ENCODE measurements around the gene EFNA5. TPM values are rescaled to one million over a fixed set of nuclear protein-coding genes. Genes with fewer than 3 reads are reported as not detected.

Gene EFNA5
- total and polyA plus RNA-seq, 10 of the 15 experiments (the other 5 are each of a cell fraction or from before 2014, with no cell fraction given) = 0.19 to 12.6 (median 3.9) TPM

- no peak overlapping the region for H3K27ac ChIP-seq (ENCODE audit: control insufficient read depth, insufficient read depth)
- no peak overlapping the region for H3K9ac ChIP-seq (ENCODE audit: control insufficient read depth, insufficient read depth, low read length)
- no peak for ATAC-seq
- H3K79me2 ChIP-seq (ENCODE audit: control insufficient read depth, insufficient read depth, low read length) = peaks cover 20% of the 10 kb centered on the region
- no peaks in the 10 kb centered on the region for H4K20me1 ChIP-seq (ENCODE audit: control insufficient read depth, insufficient read depth)
- ChIA-PET CTCF (no interaction called here), RAD21 (ENCODE audit: unreplicated experiment) (interaction anchor here (0.6 to 1.3 kb wide), 3 partner anchors 11 to 39 kb away, joined by 3 to 4 read pairs (median 4); no protein-coding TSS in a partner anchor), POLR2A (no interaction called here), SMC1A (ENCODE audit: uncharacterized antibody, unreplicated experiment) (interaction anchor here (1.4 to 1.5 kb wide), 2 partner anchors 23 to 56 kb away, joined by 4 to 5 read pairs; no protein-coding TSS in a partner anchor)
- no peak overlapping the region for H2AFZ ChIP-seq (ENCODE audit: control insufficient read depth, low read depth, low read length)
- H3K4me3 ChIP-seq = no peak overlapping the region
- no peak for DNase-seq (ENCODE audit: low read depth, low spot score)
- in situ Hi-C loops (cut with MboI) = no loop called here
- H3K4me1 ChIP-seq (ENCODE audit: control insufficient read depth, insufficient read depth, low read length) = peaks cover 10% of the 10 kb centered on the region
- no TSS peak for BruUV-seq (replicated peaks)
- no peak for FAIRE-seq
- H3K27me3 ChIP-seq (replicated peaks in 1 of 2; ENCODE audit: control insufficient read depth in 2 of 2, insufficient read depth in 2 of 2, low read length in 1 of 2) = no peaks in the 10 kb centered on the region
- H3K36me3 ChIP-seq (ENCODE audit: control insufficient read depth in 2 of 2, insufficient read depth in 2 of 2, low read length in 1 of 2) = no peaks in the 10 kb centered on the region
- intact Hi-C loops (cut with micrococcal nuclease; ENCODE audit: unreplicated experiment) = no loop called here
- no peaks in the 10 kb centered on the region for H3K9me3 ChIP-seq (replicated peaks; ENCODE audit: control insufficient read depth, insufficient read depth, low read length)
- H3K4me2 ChIP-seq (ENCODE audit: control insufficient read depth, insufficient read depth) = no peak overlapping the region
- WGBS (ENCODE audit: insufficient coverage, insufficient replicate concordance, low lambda C conversion rate, missing lambda C conversion rate) = 73% methylated on average over 7 of the region's 7 CpGs
- no peak for TF ChIP-seq STAT1 (conservative IDR thresholded peaks at IDR 0.05)
- TF ChIP-seq ZNF24 (IDR thresholded peaks at IDR 0.05) = no peak
- no peak for TF ChIP-seq NKRF (conservative IDR thresholded peaks at IDR 0.05)
- TF ChIP-seq IKZF1 (conservative IDR thresholded peaks at IDR 0.05) = no peak
- no peak for TF ChIP-seq ASH2L (IDR thresholded peaks at IDR 0.05; ENCODE audit: borderline replicate concordance, low read depth)
- TF ChIP-seq SIN3A (IDR thresholded peaks at IDR 0.05; ENCODE audit: low read depth, low read length) = no peak
- TF ChIP-seq, protein P1, sequence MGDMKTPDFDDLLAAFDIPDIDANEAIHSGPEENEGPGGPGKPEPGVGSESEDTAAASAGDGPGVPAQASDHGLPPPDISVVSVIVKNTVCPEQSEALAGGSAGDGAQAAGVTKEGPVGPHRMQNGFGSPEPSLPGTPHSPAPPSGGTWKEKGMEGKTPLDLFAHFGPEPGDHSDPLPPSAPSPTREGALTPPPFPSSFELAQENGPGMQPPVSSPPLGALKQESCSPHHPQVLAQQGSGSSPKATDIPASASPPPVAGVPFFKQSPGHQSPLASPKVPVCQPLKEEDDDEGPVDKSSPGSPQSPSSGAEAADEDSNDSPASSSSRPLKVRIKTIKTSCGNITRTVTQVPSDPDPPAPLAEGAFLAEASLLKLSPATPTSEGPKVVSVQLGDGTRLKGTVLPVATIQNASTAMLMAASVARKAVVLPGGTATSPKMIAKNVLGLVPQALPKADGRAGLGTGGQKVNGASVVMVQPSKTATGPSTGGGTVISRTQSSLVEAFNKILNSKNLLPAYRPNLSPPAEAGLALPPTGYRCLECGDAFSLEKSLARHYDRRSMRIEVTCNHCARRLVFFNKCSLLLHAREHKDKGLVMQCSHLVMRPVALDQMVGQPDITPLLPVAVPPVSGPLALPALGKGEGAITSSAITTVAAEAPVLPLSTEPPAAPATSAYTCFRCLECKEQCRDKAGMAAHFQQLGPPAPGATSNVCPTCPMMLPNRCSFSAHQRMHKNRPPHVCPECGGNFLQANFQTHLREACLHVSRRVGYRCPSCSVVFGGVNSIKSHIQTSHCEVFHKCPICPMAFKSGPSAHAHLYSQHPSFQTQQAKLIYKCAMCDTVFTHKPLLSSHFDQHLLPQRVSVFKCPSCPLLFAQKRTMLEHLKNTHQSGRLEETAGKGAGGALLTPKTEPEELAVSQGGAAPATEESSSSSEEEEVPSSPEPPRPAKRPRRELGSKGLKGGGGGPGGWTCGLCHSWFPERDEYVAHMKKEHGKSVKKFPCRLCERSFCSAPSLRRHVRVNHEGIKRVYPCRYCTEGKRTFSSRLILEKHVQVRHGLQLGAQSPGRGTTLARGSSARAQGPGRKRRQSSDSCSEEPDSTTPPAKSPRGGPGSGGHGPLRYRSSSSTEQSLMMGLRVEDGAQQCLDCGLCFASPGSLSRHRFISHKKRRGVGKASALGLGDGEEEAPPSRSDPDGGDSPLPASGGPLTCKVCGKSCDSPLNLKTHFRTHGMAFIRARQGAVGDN (IDR thresholded peaks at IDR 0.05) = no peak
- TF ChIP-seq, protein P2, sequence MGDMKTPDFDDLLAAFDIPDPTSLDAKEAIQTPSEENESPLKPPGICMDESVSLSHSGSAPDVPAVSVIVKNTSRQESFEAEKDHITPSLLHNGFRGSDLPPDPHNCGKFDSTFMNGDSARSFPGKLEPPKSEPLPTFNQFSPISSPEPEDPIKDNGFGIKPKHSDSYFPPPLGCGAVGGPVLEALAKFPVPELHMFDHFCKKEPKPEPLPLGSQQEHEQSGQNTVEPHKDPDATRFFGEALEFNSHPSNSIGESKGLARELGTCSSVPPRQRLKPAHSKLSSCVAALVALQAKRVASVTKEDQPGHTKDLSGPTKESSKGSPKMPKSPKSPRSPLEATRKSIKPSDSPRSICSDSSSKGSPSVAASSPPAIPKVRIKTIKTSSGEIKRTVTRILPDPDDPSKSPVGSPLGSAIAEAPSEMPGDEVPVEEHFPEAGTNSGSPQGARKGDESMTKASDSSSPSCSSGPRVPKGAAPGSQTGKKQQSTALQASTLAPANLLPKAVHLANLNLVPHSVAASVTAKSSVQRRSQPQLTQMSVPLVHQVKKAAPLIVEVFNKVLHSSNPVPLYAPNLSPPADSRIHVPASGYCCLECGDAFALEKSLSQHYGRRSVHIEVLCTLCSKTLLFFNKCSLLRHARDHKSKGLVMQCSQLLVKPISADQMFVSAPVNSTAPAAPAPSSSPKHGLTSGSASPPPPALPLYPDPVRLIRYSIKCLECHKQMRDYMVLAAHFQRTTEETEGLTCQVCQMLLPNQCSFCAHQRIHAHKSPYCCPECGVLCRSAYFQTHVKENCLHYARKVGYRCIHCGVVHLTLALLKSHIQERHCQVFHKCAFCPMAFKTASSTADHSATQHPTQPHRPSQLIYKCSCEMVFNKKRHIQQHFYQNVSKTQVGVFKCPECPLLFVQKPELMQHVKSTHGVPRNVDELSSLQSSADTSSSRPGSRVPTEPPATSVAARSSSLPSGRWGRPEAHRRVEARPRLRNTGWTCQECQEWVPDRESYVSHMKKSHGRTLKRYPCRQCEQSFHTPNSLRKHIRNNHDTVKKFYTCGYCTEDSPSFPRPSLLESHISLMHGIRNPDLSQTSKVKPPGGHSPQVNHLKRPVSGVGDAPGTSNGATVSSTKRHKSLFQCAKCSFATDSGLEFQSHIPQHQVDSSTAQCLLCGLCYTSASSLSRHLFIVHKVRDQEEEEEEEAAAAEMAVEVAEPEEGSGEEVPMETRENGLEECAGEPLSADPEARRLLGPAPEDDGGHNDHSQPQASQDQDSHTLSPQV (IDR thresholded peaks at IDR 0.05) = no peak
- TF ChIP-seq, protein P3, sequence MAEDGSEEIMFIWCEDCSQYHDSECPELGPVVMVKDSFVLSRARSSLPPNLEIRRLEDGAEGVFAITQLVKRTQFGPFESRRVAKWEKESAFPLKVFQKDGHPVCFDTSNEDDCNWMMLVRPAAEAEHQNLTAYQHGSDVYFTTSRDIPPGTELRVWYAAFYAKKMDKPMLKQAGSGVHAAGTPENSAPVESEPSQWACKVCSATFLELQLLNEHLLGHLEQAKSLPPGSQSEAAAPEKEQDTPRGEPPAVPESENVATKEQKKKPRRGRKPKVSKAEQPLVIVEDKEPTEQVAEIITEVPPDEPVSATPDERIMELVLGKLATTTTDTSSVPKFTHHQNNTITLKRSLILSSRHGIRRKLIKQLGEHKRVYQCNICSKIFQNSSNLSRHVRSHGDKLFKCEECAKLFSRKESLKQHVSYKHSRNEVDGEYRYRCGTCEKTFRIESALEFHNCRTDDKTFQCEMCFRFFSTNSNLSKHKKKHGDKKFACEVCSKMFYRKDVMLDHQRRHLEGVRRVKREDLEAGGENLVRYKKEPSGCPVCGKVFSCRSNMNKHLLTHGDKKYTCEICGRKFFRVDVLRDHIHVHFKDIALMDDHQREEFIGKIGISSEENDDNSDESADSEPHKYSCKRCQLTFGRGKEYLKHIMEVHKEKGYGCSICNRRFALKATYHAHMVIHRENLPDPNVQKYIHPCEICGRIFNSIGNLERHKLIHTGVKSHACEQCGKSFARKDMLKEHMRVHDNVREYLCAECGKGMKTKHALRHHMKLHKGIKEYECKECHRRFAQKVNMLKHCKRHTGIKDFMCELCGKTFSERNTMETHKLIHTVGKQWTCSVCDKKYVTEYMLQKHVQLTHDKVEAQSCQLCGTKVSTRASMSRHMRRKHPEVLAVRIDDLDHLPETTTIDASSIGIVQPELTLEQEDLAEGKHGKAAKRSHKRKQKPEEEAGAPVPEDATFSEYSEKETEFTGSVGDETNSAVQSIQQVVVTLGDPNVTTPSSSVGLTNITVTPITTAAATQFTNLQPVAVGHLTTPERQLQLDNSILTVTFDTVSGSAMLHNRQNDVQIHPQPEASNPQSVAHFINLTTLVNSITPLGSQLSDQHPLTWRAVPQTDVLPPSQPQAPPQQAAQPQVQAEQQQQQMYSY (CRISPR knock-in tag; IDR thresholded peaks at IDR 0.05) = no peak
Observed at GRCh38 chr5:107515521-107516080, 155.1 kb downstream of the EFNA5 start.
